ACHN (cell line): ENCODE data around the gene PRSS12.
A peak's percentile ranks its signal among the peaks of the same experiment; 100 is the strongest.
"Not testable (repeated sequence)": the region's sequence is repeated elsewhere in the genome, so short reads cannot be mapped to it uniquely, and the experiment has no call there.

Experiments used
- DNase-seq: peaks from one replicate; pipeline ENCODE4 v3.0.0-alpha.2; 2015
- in situ Hi-C: cut with HindIII; loops from 2 replicates; pipeline ENCODE4 v1.10.0; 2017; ENCODE audit warnings: low sequenced_read_pairs, low pct_ligation_motif_present, low pct_unique_long_range_greater_than_20kb

Gene PRSS12

GRCh38 chr4:118352843-118353533 lies at the start of gene PRSS12:
Gene PRSS12 (minus strand): TSS chr4:118353003. CDS start chr4:118352720, 283 bp downstream.
- in situ Hi-C loops, result no loop called here
- peak; percentile 68 for DNase-seq

GRCh38 chr4:118400356-118400755 lies 47.6 kb upstream of the PRSS12 start:
- in situ Hi-C loops, result no loop called here
- no peak for DNase-seq

GRCh38 chr4:118399883-118400282 lies 47.1 kb upstream of the PRSS12 start:
- DNase-seq, in situ Hi-C loops: not testable (repeated sequence)

GRCh38 chr4:118398226-118399090 lies 45.7 kb upstream of the PRSS12 start:
- no peak for DNase-seq
- in situ Hi-C loops, result no loop called here

GRCh38 chr4:118397623-118397979 lies 44.8 kb upstream of the PRSS12 start:
- no peak for DNase-seq
- in situ Hi-C loops, result no loop called here

- in situ Hi-C loops, result no loop called here
- no peak for DNase-seq
Measured at GRCh38 chr4:118396881-118397622, 44.2 kb upstream of the PRSS12 start.

GRCh38 chr4:118395057-118395644 lies 42.3 kb upstream of the PRSS12 start:
- in situ Hi-C loops, result no loop called here
- DNase-seq, result no peak

- DNase-seq, in situ Hi-C loops: not testable (repeated sequence)
Measured at GRCh38 chr4:118392509-118392908, 39.7 kb upstream of the PRSS12 start.

- DNase-seq, result no peak
- in situ Hi-C loops, result no loop called here
Measured at GRCh38 chr4:118390121-118390520, 37.3 kb upstream of the PRSS12 start.

GRCh38 chr4:118389721-118390120 lies 36.9 kb upstream of the PRSS12 start:
- in situ Hi-C loops, result no loop called here
- DNase-seq, result no peak

GRCh38 chr4:118388606-118389005 lies 35.8 kb upstream of the PRSS12 start:
- DNase-seq, result no peak
- in situ Hi-C loops, result no loop called here

- DNase-seq, result no peak
- in situ Hi-C loops, result no loop called here
Measured at GRCh38 chr4:118381902-118382301, 29.1 kb upstream of the PRSS12 start.

- in situ Hi-C loops, result no loop called here
- DNase-seq, result no peak
Measured at GRCh38 chr4:118373614-118374255, 20.9 kb upstream of the PRSS12 start.

GRCh38 chr4:118372251-118372650 lies 19.4 kb upstream of the PRSS12 start:
- in situ Hi-C loops, result no loop called here

GRCh38 chr4:118369231-118369630 lies 16.4 kb upstream of the PRSS12 start:
- no peak for DNase-seq
- in situ Hi-C loops, result no loop called here

More at GRCh38 chr4:118372251-118372650, 19.4 kb upstream of the PRSS12 start:
- DNase-seq, result no peak

GRCh38 chr4:118367872-118368271 lies 15.1 kb upstream of the PRSS12 start:
- no peak for DNase-seq
- in situ Hi-C loops, result no loop called here

GRCh38 chr4:118367361-118367760 lies 14.6 kb upstream of the PRSS12 start:
- DNase-seq, result no peak

GRCh38 chr4:118363166-118363565 lies 10.4 kb upstream of the PRSS12 start:
- in situ Hi-C loops, result no loop called here
- DNase-seq, result no peak

More at GRCh38 chr4:118367361-118367760, 14.6 kb upstream of the PRSS12 start:
- in situ Hi-C loops, result no loop called here
